Tongue (tissue), 1 donor: ENCODE results near the gene SPNS2. TPM values are rescaled to one million over a fixed set of nuclear protein-coding genes. Genes with fewer than 3 reads are reported as not detected.

Experiments used
- total RNA-seq: library from RNA; depleted of rRNA; stranded (reverse); fragments of >200 nt; gene quantifications from one replicate; pipeline ENCODE4 v1.2.3, GENCODE V29; 2014

Gene SPNS2
- total RNA-seq, 1 donor from 2014 or later: 19.9 TPM

Other genes with a start within 250 kb of the SPNS2 start
- gene ANKFY1, start 234.9 kb upstream of the SPNS2 start, total RNA-seq: 49.1 TPM
- 70.6 TPM for gene UBE2G1, start 132.2 kb upstream of the SPNS2 start, total RNA-seq
- 1.1 TPM for gene SPNS3, start 64.9 kb upstream of the SPNS2 start, total RNA-seq
- gene MYBBP1A, start 56.5 kb downstream of the SPNS2 start, total RNA-seq: 25.7 TPM
- 10.5 TPM for gene GGT6, start 61.7 kb downstream of the SPNS2 start, total RNA-seq
- 174 TPM for gene SMTNL2, start 85.6 kb downstream of the SPNS2 start, total RNA-seq
- 0.31 TPM for gene ALOX15, start 142.8 kb downstream of the SPNS2 start, total RNA-seq
- 43.6 TPM for gene PELP1, start 205.3 kb downstream of the SPNS2 start, total RNA-seq
- 14.6 TPM for gene ARRB2, start 211.8 kb downstream of the SPNS2 start, total RNA-seq
- gene MED11, start 232.5 kb downstream of the SPNS2 start, total RNA-seq: 14.9 TPM
- gene ZMYND15, start 241.0 kb downstream of the SPNS2 start, total RNA-seq: not detected
- 4.8 TPM for gene CXCL16, start 241.0 kb downstream of the SPNS2 start, total RNA-seq